AG10803 (cell line): ENCODE results near the gene CDC34.
A peak's percentile ranks its signal among the peaks of the same experiment; 100 is the strongest.

Source experiments
- DNase-seq: peaks from one replicate; pipeline ENCODE4 v3.0.0; 2010; ENCODE audit warnings: low read depth
- H3K4me3 ChIP-seq: 2 replicates; pipeline ENCODE4 v1.5.1; 2011; ENCODE audit warnings: mild to moderate bottlenecking, low read length, control low read depth
- CTCF ChIP-seq: conservative IDR thresholded peaks from 2 replicates; pipeline ENCODE4 v1.5.1; 2011; ENCODE audit warnings: mild to moderate bottlenecking, low read length, control low read depth, inconsistent platforms

Gene CDC34

GRCh38 chr19:555474-555808 is 23.9 kb downstream of the CDC34 start:
- H3K4me3 ChIP-seq: no peak overlapping the region
- DNase-seq: no peak
- no peak for TF ChIP-seq CTCF

- DNase-seq: no peak
- TF ChIP-seq CTCF: no peak
- no peak overlapping the region for H3K4me3 ChIP-seq
These were observed 25.2 kb downstream of the CDC34 start for GRCh38 chr19:556611-557382.

- no peak for DNase-seq
- no peak overlapping the region for H3K4me3 ChIP-seq
These were observed 27.3 kb downstream of the CDC34 start for GRCh38 chr19:558770-559439.

GRCh38 chr19:560121-560520 is 28.6 kb downstream of the CDC34 start:
- DNase-seq: no peak
- no peak overlapping the region for H3K4me3 ChIP-seq
- no peak for TF ChIP-seq CTCF

More at GRCh38 chr19:558770-559439, 27.3 kb downstream of the CDC34 start:
- TF ChIP-seq CTCF: no peak

- no peak overlapping the region for H3K4me3 ChIP-seq
- TF ChIP-seq CTCF: no peak
- peak; percentile 76 for DNase-seq
These were observed 34.8 kb downstream of the CDC34 start for GRCh38 chr19:566403-566802.

GRCh38 chr19:566844-567243 is 35.3 kb downstream of the CDC34 start:
- no peak overlapping the region for H3K4me3 ChIP-seq
- TF ChIP-seq CTCF: no peak
- no peak for DNase-seq

GRCh38 chr19:567296-567900 is 35.8 kb downstream of the CDC34 start:
- no peak overlapping the region for H3K4me3 ChIP-seq
- no peak for TF ChIP-seq CTCF
- DNase-seq: no peak
